ENCODE measurements around the gene DUSP28. TPM values are rescaled to one million over a fixed set of nuclear protein-coding genes. Genes with fewer than 3 reads are reported as not detected.

Gene DUSP28
- total RNA-seq, 1 experiment from 2014 or later: 12.3 TPM

DNA sequence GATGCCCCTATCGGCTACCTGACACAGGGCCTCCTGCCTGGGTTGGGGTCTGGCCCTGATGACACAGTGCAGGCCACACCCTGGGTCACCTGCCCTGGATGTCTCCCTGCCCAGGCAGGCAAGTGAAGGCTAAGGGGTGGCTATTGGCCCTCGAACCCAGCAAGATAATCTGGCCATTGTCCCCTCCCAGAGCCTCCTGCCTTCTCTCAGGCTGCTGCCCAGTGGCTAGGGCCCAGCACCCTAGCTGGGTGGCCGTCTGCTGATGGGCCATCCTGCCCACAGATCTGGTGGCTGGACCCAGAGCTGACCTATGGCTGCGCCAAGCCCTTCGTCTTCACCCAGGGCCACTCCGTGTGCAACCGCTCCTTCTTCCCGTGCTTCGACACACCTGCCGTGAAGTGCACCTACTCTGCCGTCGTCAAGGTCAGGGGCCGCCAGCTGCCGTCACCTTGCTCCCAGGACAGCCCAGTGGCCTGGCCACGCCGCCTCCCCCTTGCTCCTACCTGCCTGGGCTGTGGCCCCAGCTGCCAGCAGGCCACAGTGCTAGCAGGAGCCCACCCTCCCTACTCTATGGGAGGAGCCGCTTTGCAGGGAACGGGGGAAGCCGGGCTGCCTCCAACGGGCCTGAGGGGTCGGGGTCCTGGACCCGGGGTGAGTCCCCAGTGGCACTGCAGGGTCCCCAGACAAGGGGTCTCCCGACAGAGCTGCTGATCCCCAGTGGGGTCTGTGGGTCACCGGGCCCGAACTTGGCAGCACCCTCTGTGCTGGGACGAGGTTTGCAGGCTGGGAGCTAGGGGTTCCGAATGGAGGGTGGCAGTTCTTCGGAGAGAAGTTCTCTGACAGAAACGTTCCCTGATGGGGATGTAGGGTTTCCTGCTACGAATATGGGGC lies 12.2 kb downstream of the DUSP28 start:
- no peak for DNase-seq (ENCODE audit: low spot score)

DNA sequence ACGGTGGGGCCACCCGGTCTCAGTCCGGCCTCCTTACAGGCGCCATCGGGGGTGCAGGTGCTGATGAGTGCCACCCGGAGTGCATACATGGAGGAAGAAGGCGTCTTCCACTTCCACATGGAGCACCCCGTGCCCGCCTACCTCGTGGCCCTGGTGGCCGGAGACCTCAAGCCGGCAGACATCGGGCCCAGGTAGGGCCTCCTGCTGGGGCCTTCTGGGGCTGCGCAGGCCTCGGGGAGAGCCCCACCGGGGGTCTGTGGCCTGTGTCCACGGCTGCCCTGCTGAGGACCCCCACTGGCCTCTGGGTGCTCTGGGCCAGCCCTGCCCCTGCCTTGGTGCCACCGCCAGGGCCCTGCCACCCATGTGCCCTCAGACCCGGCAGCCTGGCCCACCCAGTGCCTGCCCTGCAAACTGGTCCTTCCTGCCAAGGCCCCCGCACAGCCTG lies 12.9 kb downstream of the DUSP28 start:
- no peak for DNase-seq (ENCODE audit: low spot score)

DNA sequence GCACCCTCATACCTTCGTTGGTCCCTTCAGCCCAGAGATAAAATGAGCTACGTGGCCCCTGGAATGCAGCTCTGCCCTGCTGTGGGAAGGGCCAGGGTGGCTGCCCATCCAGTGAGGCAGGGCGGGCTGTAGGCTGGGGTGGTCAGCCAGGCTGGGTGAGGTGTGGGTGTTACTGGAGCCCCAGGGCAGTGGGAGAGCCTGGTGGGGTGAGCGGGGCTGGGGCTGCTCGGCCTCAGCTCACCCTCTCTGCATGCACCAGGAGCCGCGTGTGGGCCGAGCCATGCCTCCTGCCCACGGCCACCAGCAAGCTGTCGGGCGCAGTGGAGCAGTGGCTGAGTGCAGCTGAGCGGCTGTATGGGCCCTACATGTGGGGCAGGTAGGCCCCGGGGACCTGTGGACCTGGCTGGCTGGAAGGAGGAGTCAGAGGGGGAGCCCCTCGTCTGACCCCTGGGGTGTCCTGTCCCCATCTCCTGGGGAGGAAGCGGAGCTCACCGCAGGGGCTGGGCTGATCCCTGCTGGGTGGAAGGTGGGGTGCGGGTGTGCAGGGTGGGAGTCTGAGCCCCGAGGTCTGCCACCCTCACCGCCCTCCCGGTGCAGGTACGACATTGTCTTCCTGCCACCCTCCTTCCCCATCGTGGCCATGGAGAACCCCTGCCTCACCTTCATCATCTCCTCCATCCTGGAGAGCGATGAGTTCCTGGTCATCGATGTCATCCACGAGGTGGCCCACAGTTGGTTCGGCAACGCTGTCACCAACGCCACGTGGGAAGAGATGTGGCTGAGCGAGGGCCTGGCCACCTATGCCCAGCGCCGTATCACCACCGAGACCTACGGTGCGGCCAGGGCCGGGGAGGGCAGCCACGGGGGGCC lies 13.6 kb downstream of the DUSP28 start:
- DNase-seq (ENCODE audit: low spot score): no peak

DNA sequence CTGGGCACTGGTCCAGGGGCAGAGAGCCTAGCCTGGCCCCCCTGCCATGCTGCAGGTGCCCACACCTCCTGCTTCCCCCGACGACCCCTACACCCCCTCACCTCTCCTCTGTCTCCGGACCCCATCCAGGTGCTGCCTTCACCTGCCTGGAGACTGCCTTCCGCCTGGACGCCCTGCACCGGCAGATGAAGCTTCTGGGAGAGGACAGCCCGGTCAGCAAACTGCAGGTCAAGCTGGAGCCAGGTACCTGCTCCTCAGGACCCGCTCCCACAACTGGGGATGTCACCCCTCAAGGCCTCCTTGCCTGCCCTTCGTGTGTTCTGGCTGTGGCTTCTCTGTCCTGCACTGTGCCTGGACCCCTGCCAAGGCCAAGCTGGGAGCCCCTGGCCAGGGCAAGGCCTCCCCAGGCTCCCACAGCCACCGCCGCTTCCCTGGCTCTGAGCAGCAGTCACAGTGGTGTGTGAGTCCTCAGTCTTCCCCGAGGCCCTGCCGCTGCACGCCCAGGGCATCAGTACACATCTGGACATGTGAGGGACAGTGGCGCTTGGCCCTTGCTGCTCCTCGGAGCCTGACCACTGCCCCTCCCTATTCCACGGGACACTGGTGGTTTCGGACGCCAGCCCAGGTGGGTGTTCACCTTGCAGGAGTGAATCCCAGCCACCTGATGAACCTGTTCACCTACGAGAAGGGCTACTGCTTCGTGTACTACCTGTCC lies 14.4 kb downstream of the DUSP28 start:
- no peak for DNase-seq (ENCODE audit: low spot score)

DNA sequence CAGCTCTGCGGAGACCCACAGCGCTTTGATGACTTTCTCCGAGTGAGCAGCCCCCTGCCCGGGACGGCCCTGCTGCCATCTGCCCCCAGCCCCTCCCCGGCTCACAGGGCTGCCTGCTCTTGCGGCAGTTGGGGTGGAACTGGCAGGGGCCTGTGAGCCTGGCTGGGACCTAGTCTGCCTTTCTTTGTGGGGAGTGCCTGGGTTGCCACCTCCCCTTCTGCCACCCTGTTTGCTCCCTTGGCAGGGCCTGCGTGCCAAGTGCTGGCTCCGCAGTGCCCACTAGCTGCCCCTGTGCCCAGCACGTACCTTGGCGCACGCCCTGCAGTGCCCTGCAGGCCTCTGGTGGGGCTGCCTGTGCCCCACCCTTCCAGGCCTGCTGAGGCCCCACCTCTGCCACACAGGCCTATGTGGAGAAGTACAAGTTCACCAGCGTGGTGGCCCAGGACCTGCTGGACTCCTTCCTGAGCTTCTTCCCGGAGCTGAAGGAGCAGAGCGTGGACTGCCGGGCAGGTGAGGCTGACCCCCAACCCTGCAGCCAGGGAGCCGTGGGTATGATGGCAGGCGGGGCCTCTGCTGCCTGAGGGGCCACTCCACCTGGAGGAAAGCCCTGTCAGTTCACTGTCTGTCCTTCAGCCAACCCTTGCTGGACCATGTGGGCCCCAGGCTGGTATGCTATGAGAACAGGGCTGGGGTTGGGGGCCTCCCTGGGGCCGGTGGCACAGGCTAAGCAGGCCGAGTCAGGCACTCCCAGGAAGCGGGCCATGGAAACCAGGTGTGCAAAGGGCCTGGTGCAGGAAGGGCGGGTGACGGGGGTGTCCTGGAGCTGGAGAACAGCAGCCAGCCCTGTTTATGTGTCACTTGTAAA lies 15.2 kb downstream of the DUSP28 start:
- no peak for DNase-seq (ENCODE audit: low spot score)

DNA sequence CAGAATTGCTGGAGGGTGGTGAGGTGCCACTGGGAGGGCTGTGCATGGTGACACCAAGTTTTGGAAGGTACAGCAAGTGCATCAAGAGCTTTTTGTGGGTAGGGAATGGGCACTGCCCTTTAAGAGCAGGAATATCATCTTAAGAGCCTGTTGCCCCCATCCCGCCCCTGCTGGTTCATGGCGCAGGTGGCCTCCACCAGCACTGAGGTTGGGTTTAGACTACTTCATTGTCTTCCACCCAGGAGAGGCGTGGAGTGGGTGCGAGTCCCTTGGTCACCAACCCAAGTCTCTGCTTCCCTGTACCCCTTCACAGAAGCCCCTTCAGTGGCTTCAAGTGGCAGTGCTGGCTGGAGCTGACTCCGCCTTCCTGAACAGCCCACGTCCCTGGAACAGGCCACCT lies 15.9 kb downstream of the DUSP28 start:
- DNase-seq (ENCODE audit: low spot score): no peak

DNA sequence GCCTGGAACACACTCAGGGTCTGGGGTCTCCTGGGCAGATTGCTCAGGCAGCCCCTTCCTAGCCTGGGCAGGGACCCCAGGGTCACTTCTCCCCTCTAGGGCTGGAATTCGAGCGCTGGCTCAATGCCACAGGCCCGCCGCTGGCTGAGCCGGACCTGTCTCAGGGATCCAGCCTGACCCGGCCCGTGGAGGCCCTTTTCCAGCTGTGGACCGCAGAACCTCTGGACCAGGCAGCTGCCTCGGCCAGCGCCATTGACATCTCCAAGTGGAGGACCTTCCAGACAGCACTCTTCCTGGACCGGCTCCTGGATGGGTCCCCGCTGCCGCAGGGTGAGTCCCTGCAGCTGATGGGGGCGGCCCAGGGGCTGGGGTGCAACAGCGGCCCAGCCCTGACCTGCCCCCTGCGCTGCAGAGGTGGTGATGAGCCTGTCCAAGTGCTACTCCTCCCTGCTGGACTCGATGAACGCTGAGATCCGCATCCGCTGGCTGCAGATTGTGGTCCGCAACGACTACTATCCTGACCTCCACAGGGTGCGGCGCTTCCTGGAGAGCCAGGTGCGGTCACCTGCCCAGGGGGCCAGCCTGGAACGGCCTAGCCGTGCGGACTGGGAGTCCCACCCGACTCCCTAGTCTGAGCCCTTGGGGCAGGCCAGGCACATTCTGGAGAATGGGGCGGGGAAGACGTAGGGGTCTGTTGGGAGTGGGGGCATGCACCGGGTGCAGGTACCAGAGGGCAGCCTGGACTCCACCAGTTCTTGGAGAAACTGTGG lies 16.5 kb downstream of the DUSP28 start:
- DNase-seq (ENCODE audit: low spot score): no peak

DNA sequence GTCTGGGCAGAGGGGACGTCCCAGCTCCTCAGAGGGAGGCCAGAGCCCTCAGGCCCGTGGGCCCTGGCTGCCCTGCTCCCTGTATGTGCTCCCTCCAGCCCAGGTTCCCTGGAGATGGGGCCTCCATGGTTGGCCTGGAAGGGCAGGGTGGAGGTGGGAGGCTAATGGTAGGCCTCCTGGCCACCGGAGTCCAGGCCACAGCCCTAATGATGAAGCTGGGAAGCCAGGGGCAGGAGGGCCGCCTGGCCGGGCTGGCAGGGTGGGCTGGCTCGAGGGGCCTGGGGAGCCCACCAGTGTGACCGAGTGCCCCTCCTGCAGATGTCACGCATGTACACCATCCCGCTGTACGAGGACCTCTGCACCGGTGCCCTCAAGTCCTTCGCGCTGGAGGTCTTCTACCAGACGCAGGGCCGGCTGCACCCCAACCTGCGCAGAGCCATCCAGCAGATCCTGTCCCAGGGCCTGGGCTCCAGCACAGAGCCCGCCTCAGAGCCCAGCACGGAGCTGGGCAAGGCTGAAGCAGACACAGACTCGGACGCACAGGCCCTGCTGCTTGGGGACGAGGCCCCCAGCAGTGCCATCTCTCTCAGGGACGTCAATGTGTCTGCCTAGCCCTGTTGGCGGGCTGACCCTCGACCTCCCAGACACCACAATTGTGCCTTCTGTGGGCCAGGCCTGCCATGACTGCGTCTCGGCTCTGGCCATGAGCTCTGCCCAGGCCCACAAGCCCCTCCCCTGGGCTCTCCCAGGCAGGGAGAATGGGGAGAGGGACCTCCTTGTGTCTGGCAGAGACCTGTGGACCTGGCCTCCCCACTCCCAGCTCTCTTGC lies 17.3 kb downstream of the DUSP28 start:
- DNase-seq (ENCODE audit: low spot score): no peak

DNA sequence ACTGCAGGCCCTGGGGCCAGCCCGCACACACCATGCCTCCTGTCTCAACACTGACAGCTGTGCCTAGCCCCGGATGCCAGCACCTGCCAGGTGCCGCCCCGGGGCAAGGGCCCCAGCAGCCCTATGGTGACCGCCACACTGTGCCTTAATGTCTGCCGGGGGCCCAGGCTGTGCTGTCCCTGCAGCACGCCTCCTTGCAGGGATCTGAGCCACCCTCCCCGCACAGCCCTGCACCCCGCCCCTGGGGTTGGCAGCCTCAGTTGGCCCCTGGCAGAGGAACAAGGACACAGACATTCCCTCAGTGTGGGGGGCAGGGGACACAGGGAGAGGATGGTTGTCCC lies 17.9 kb downstream of the DUSP28 start:
- DNase-seq (ENCODE audit: low spot score): no peak

DNA sequence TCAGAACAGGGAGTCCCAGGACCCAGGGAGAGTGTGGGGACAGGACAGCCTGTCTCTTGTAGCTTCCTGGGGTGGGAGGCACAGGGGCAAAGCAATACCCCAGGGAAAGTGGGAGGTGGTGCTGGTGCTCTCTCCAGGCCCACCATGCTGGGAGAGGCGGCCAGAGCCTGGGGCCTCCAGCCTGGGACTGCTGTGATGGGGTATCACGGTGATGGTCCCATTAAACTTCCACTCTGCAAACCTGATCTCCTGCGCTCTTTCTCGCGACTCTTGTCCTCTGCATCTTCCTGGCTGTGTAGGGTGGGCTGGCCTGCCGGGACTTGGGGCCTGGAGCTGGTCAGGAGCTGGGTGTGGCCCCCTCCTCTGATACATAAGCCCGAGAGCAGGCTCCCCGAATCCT lies 18.3 kb downstream of the DUSP28 start:
- no peak for DNase-seq (ENCODE audit: low spot score)

DNA sequence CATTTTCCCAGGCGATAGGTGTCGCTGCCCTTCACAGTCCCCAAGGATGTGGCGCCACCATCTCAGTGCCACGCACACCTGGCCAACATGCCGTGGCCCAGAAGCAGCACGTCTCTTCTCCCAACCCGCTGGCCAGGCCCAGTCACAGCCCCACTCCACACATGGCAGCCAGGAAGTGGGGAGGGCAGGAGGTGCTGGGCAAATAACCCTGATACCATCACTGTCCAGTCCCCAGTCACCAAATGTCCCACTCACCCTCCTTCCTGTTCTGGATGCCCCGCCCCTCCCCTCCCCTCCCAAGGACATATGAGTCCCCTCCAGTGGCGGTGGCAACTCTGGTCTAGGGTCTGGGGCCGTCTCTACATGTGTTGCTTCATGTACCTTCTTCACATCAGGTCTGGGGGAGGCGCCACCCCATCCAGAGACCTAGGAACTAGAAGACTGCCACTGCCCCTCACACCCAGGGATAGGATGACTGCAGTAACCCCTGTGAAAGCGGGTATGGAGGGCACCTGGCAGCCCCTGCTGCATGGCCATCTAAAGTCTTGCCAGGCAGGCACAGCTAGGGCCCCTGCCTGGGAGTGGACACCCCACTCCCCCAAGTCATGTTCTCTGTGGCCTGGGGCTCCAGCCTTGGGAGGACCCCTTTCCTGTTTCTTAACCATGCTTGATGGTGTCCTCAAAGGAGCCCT lies 19.1 kb downstream of the DUSP28 start:
- DNase-seq (ENCODE audit: low spot score): no peak

DNA sequence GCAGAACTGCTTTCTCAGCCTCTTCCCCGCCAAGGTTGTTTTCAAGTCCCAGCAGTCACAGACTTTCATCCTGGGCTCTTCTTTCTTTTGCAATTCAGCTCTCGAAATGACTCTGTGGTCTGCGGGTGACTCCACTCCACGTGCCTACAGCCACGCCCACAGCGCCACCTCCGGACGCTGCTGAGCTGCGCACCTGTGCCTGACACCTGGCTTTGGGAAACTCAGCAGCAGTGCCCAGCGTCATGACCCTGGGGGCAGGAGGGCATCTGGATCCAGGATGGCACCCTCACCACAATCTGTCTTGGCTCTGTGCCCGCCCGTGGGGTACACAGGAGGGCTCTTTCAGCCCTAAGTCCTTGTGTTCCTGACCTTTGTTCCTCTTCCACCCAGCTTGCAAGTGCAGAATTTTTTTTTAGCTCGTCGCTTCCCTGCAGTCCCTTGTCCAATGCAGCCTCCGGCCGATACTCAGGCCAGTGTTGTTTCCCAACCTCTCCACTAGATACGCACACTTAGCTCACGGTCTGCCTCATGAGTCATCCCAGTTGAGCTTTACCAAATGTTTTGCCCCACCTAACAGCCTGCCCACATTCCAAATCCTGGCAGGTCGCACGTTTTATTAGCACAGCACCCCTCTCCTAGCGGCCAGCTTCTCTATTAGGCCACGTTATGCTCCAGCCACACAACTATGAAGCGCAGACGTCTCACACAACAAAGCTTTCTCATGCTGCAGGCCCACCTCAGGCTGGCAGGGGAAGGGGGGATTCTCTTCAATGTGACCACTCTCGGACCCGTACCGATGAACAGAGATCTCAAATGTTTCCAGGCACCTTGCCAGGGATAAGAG lies 19.8 kb downstream of the DUSP28 start:
- DNase-seq (ENCODE audit: low spot score): peak; percentile 95

DNA sequence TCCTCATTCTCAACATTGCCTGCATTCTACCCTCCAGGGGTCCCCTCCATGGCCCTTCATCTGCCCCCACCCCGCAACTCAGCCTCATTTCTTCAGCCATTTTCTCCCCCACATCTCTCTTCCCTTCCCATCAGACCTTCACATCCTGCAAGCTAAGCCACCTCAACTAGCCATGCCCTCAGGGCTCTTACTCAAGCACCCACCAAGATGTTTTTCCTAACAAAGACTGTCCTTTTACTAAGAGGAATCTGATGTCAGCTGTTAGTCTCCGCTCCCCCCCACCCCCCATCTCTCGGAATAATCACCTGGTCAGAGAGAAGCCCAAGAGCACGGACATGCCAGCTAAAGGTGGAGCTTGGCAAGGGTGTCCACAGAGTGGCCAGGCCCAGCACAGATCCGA lies 21.7 kb downstream of the DUSP28 start:
- DNase-seq (ENCODE audit: low spot score): no peak

DNA sequence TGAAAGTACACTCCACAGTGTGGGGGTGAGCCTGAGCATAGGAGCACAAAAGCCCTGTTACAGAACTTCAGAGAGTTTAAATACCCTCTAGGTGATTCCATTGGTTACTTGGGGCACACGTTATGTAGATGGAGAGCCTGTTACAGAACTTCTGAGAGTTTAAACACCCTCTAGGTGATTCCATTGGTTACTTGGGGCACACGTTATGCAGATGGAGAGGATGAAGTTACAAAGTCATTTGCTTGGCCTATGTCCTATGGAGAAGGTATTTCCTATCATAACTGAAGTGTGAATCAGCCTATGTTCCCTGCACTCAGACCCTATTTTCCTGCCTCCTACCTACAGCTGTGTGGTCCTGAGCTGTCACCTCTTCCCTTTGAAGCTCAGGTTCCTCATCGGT lies 22.6 kb downstream of the DUSP28 start:
- DNase-seq (ENCODE audit: low spot score): no peak

DNA sequence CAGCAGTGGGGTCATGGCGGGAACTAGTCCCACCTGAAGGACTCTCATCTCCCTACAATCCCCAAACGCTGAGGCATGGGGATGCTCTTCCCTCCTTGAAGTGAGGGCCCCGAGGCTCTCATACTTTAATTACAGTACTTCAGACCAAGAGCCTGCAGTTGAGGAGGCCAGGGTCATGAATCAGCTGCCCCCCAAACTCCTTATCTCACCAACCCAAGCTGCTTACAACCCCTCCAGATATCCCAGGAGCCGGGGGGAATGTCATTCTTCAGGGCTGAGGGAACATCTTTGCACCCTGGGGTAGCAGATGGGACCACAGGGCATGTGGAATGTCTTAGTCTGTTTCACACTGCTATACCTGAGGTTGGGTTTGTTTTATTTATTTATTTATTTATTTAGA lies 23.6 kb downstream of the DUSP28 start:
- no peak for DNase-seq (ENCODE audit: low spot score)

DNA sequence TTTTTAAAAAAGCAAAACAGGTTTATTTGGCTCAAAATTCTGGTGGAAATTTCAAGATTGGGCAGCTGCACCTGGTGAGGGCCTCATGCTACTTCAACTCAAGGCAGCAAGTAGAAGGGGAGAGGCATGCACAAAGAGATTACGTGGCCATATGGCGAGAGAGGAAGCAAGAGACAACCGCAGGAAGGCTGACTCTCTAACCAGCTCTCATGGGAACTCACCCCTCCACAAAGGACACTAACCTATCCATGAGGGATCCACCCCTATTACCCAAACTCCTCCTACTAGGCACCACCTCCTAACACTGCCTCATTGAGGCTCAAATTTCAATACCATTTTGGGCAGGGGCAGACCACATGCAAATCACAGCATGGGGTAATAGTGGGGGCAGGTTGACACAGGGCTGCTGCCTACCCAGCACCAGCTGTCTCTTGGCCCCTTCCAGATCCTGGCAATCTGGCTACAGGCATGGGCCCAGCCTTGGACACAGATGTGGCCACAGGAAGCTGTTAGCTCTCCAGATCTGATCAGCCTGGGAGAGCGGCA lies 24.4 kb downstream of the DUSP28 start:
- no peak for DNase-seq (ENCODE audit: low spot score)

DNA sequence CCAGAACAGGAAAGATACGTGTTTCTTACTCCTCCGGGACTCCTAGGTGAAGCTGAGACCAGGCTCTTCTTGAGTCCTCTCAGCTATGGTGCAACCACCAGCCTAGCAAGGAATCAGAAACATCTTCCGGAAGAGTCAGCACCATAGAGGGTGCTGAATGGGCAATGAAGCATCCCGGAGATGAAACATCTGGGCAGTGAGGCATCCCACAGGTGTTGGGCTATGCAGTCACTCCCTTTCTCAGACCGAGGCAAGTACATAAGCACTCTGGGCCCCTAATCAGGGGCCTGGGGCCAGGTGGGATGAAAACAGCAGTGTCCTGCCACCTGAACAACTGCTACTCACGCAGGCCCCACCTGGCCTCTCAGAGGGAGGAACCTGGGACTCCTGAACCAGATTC lies 24.9 kb downstream of the DUSP28 start:
- DNase-seq (ENCODE audit: low spot score): no peak

DNA sequence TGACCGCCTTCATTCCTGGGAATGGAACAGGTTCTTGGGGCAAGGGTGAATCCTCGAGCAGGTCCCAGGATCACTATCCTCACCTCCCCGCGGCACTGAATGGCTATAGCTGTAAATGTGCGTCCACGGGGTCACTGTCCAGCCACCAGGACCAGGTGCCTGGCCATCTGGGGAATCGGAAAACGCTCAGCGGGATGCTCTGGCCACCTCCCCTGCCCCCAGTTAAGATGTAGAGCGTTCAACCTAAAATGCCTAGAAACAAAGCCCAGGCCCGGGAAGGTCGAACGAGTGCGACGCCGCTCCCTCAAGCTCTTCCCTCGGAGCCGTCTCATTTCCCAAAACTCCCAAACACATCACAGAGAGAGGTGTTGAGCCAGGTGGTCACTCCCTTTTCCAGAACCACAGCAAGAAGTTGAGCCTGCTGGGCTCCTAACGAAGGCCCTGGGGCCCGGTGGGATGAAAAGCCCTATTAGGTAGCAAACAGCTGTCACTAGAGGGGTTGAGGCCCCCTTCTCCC lies 25.6 kb downstream of the DUSP28 start:
- DNase-seq (ENCODE audit: low spot score): no peak
